ENCODE data around the gene ZNF536. TPM values are rescaled to one million over a fixed set of nuclear protein-coding genes. Genes with fewer than 3 reads are reported as not detected.

Gene ZNF536
- total and polyA plus RNA-seq, 3 donors from 2014 or later, result 6.6 to 57.6 (median 35.1) TPM

GRCh38 chr19:30593356-30593755, 221.2 kb downstream of the ZNF536 start:
- no peak for DNase-seq
- no peaks in the 10 kb centered on the region for H3K9me3 ChIP-seq
- no peaks in the 10 kb centered on the region for H3K4me1 ChIP-seq
- intact Hi-C loops (cut with DNase I; ENCODE audit: low total_unique reads), result no loop called here
- H3K4me3 ChIP-seq, result no peak overlapping the region
- no peaks in the 10 kb centered on the region for H3K36me3 ChIP-seq (ENCODE audit: low read depth, missing control alignments)
- H3K27me3 ChIP-seq, result no peaks in the 10 kb centered on the region
- WGBS, 2 donors, result 62 to 66% methylated on average over 5 of the region's 5 CpGs
- no peak overlapping the region for H3K27ac ChIP-seq
- TF ChIP-seq CTCF (IDR thresholded peaks at IDR 0.05) (no peak), POLR2A (IDR thresholded peaks at IDR 0.05) (no peak)

DNA sequence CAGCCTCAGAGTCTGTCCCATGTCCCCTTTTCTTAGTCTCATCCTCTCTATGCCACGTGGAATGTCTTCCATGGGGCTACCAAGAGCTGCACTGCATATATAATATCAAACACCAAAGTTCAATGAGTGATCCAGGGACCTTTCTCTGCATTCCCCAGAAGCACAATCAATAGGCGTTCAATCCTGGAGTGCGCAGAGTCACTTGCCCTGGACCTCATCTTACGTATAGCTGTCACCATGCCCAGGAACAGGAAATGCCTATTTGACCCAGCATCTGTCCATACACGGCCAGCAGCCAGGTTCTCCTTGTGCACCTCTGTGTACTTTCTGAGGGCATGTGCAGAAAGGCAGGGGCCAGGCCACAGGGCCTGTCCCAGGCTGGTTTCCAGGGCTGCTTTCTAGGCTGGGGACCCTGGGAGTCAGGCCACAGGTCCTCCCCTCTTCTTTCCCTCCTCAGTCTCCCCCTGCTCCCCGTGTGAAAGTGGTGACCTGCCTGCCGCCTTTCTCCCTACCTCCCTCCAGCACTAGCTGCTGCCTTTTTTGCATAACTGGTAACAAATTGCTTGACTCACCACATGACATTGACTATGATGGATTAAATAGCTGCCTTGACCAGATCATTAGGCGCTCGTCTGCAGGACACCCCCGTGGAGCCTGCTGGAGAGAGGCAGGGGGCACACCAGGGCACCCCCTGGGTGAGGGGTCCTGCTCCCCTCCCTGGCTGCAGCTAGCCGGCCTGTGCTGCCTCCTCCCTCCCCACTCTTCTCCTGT, 222.0 kb downstream of the ZNF536 start:
- H3K36me3 ChIP-seq (ENCODE audit: low read depth, missing control alignments), result no peaks in the 10 kb centered on the region
- no peak overlapping the region for H3K27ac ChIP-seq
- H3K27me3 ChIP-seq, result no peaks in the 10 kb centered on the region
- no peak for DNase-seq
- intact Hi-C loops (cut with DNase I; ENCODE audit: low total_unique reads), result no loop called here
- no peaks in the 10 kb centered on the region for H3K4me1 ChIP-seq
- TF ChIP-seq POLR2A (IDR thresholded peaks at IDR 0.05), result no peak
- no peak for TF ChIP-seq CTCF (IDR thresholded peaks at IDR 0.05)
- 79% methylated on average over 10 to 11 of the region's 11 CpGs for WGBS, 2 donors
- H3K9me3 ChIP-seq, result no peaks in the 10 kb centered on the region
- no peak overlapping the region for H3K4me3 ChIP-seq

DNA sequence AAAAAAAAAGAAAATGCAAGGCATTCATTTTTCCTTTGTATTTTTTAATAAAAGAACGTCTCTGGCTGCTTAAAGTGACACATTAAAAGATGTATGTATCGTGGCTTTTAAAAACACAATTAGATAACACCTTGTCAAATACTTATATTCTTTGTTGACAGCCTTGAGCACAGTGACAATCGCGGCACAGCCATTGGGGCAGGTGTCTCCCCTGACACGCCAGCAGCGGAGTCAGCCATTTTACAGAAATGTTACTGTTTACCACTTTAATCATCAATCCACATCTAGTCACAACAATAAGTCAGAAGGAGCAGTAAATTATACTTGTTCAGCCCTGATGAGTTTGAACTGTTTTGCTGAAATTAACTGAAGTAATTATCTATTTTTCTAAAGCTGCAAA, 224.1 kb downstream of the ZNF536 start:
- H3K27ac ChIP-seq, result no peak overlapping the region
- no peaks in the 10 kb centered on the region for H3K27me3 ChIP-seq
- H3K9me3 ChIP-seq, result no peaks in the 10 kb centered on the region
- 71 to 76% methylated on average over 6 of the region's 6 CpGs for WGBS, 2 donors
- DNase-seq, result no peak
- TF ChIP-seq CTCF (IDR thresholded peaks at IDR 0.05), result no peak
- TF ChIP-seq POLR2A (IDR thresholded peaks at IDR 0.05), result no peak
- H3K4me3 ChIP-seq, result no peak overlapping the region
- intact Hi-C loops (cut with DNase I; ENCODE audit: low total_unique reads), result no loop called here
- H3K4me1 ChIP-seq, result no peaks in the 10 kb centered on the region
- H3K36me3 ChIP-seq (ENCODE audit: low read depth, missing control alignments), result no peaks in the 10 kb centered on the region

- Histone ChIP-seq H3K4me1 (no peaks in the 10 kb centered on the region), H3K4me3 (no peak overlapping the region), H3K36me3 (ENCODE audit: low read depth, missing control alignments) (no peaks in the 10 kb centered on the region), H3K27ac (no peak overlapping the region), H3K9me3 (no peaks in the 10 kb centered on the region), H3K27me3 (no peaks in the 10 kb centered on the region)
- intact Hi-C loops (cut with DNase I; ENCODE audit: low total_unique reads), result no loop called here
- WGBS, 2 donors, result 65 to 66% methylated on average over 8 to 9 of the region's 9 CpGs
- no peak for DNase-seq
- TF ChIP-seq POLR2A (IDR thresholded peaks at IDR 0.05) (no peak), CTCF (IDR thresholded peaks at IDR 0.05) (no peak)
Observed at GRCh38 chr19:30596813-30597399, 224.7 kb downstream of the ZNF536 start.

DNA sequence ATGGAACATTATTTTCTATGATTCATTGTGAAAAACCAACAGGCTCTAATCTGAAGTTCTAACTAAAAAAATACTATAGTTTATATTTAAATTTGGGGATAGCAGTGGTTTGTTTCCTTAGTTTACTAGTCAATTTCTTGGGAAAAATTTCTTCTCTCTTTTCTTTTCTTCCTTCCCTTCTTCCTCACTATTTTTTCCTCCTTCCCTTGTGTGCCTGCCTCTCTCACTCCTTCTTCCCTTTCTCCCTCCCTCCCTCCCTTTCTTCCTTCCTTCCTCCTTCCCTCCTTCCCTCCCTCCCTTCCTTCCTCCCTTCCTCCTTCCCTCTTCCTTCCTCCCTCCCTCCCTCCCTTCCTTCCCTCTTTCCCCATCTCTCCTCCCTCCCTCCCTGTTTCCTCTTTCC, 226.5 kb downstream of the ZNF536 start:
- intact Hi-C loops (cut with DNase I; ENCODE audit: low total_unique reads), result no loop called here
- H3K4me1 ChIP-seq, result no peaks in the 10 kb centered on the region
- no peak for DNase-seq
- TF ChIP-seq POLR2A (IDR thresholded peaks at IDR 0.05) (no peak), CTCF (IDR thresholded peaks at IDR 0.05) (no peak)
- no peaks in the 10 kb centered on the region for H3K36me3 ChIP-seq (ENCODE audit: low read depth, missing control alignments)
- H3K4me3 ChIP-seq, result no peak overlapping the region
- H3K27me3 ChIP-seq, result no peaks in the 10 kb centered on the region
- H3K9me3 ChIP-seq, result no peaks in the 10 kb centered on the region
- no peak overlapping the region for H3K27ac ChIP-seq
